GM12878 (cell line): ENCODE results near the gene EGR1. TPM values are rescaled to one million over a fixed set of nuclear protein-coding genes. Genes with fewer than 3 reads are reported as not detected.

Experiments used
- ATAC-seq: fragments of 200-7000 bp; cut with Tn5 transposase; 3 replicates; pipeline ENCODE4 v1.9.1; 2020; ENCODE audit warnings: mild to moderate bottlenecking, moderate library complexity
- BruUV-seq: library from RNA; stranded (reverse); fragments of 400-500 nt; replicated peaks from 2 replicates; lab custom pipeline; 2021; lab: Mats Ljungman, UMichigan
- CTCF ChIA-PET: fragments of 300-600 bp; sonication (Branson Sonifier 250); formaldehyde crosslinking; extraction: SDS; loops from one replicate; lab custom pipeline; 2021; ENCODE audit warnings: inconsistent platforms; lab: Yijun Ruan, JAX
- POLR2A ChIA-PET: fragments of 350-600 bp; formaldehyde crosslinking; extraction: SDS; loops from one replicate; lab custom pipeline; 2021; ENCODE audit warnings: inconsistent platforms; lab: Charles Lee
- RAD21 ChIA-PET: fragments of 300-600 bp; sonication (Branson Sonifier 250); formaldehyde crosslinking; loops from one replicate; lab custom pipeline; 2023; ENCODE audit warnings: antibody characterized with exemption; ENCODE audit not compliant: unreplicated experiment; lab: Charles Lee
- SMC1A ChIA-PET: fragments of 300-600 bp; sonication (Branson Sonifier 250); formaldehyde crosslinking; loops from one replicate; lab custom pipeline; 2023; ENCODE audit not compliant: unreplicated experiment, uncharacterized antibody; lab: Charles Lee
- DNase-seq: peaks from one replicate; pipeline ENCODE4 v3.0.0-alpha.2; 2011; ENCODE audit warnings: low read depth, low spot score
- FAIRE-seq: peaks from 3 replicates; lab custom pipeline; 2011; peaks lifted over from hg19 to GRCh38; lab: Jason Lieb, UNC
- H2AFZ ChIP-seq: 2 replicates; pipeline ENCODE4 v1.6.0; 2011; ENCODE audit warnings: low read depth, low read length, control low read depth; ENCODE audit not compliant: control insufficient read depth
- H3K27ac ChIP-seq: 2 replicates; pipeline ENCODE4 v1.5.1; 2011; ENCODE audit warnings: control low read depth; ENCODE audit not compliant: control insufficient read depth, insufficient read depth
- H3K27me3 ChIP-seq, 2 experiments: replicated peaks in 1 of 2; 2 replicates each; pipeline versions ENCODE4 v1.6.0 to v1.6.1; 2011; ENCODE audit warnings: low read length in 1 of 2; ENCODE audit not compliant: control insufficient read depth in 2 of 2, insufficient read depth in 2 of 2
- H3K36me3 ChIP-seq, 2 experiments: 2 replicates each; pipeline ENCODE4 v1.5.1; 2011; ENCODE audit warnings: low read length in 1 of 2; ENCODE audit not compliant: control insufficient read depth in 2 of 2, insufficient read depth in 2 of 2
- H3K4me1 ChIP-seq: 2 replicates; pipeline ENCODE4 v1.6.1; 2011; ENCODE audit warnings: mild to moderate bottlenecking, low read length, moderate library complexity, mixed read lengths; ENCODE audit not compliant: control insufficient read depth, insufficient read depth
- H3K4me2 ChIP-seq: 2 replicates; pipeline ENCODE4 v1.6.0; 2011; ENCODE audit warnings: control low read depth; ENCODE audit not compliant: control insufficient read depth, insufficient read depth
- H3K4me3 ChIP-seq: fragments of 200-600 bp; sonication (generic); 2 replicates; pipeline ENCODE4 v1.5.1; 2016
- H3K79me2 ChIP-seq: 2 replicates; pipeline ENCODE4 v1.6.0; 2011; ENCODE audit warnings: low read length; ENCODE audit not compliant: control insufficient read depth, insufficient read depth
- H3K9ac ChIP-seq: 2 replicates; pipeline ENCODE4 v1.8.0; 2011; ENCODE audit warnings: low read length, control low read depth, mixed read lengths; ENCODE audit not compliant: control insufficient read depth, insufficient read depth
- H3K9me3 ChIP-seq: replicated peaks from 3 replicates; pipeline ENCODE4 v1.5.1; 2011; ENCODE audit warnings: mild to moderate bottlenecking, low read length; ENCODE audit not compliant: control insufficient read depth, insufficient read depth
- H4K20me1 ChIP-seq: 2 replicates; pipeline ENCODE4 v1.6.0; 2011; ENCODE audit not compliant: control insufficient read depth, insufficient read depth
- BACH1 ChIP-seq: fragments of 450-650 bp; IDR thresholded peaks from 2 replicates; pipeline ENCODE4 v1.6.1; 2017; ENCODE audit warnings: mild to moderate bottlenecking, borderline replicate concordance
- CREB1 ChIP-seq: IDR thresholded peaks from 2 replicates; pipeline ENCODE4 v1.6.1; 2012; ENCODE audit warnings: low read depth, mild to moderate bottlenecking, inconsistent platforms
- FOS ChIP-seq: IDR thresholded peaks from 3 replicates; pipeline ENCODE4 v1.6.1; 2011; ENCODE audit warnings: borderline replicate concordance; ENCODE audit not compliant: insufficient read length; ENCODE audit errors: extremely low read depth
- KDM1A ChIP-seq: fragments of 200-600 bp; sonication (generic); IDR thresholded peaks from 2 replicates; pipeline ENCODE4 v1.6.1; 2016; ENCODE audit warnings: borderline replicate concordance
- POLR2AphosphoS5 ChIP-seq: IDR thresholded peaks from 2 replicates; pipeline ENCODE4 v1.6.1; 2011; ENCODE audit warnings: mild to moderate bottlenecking, low read length, inconsistent platforms
- SKIL ChIP-seq: fragments of 450-650 bp; IDR thresholded peaks from 2 replicates; pipeline ENCODE4 v1.6.1; 2017; ENCODE audit warnings: mild to moderate bottlenecking, low read depth, inconsistent platforms; ENCODE audit not compliant: poor library complexity, severe bottlenecking
- STAT3 ChIP-seq: IDR thresholded peaks from 2 replicates; pipeline ENCODE4 v1.6.1; 2011; ENCODE audit warnings: low read depth, low read length, improper control_type of control experiment
- ZSCAN29 ChIP-seq: fragments of 450-650 bp; IDR thresholded peaks from 2 replicates; pipeline ENCODE4 v1.6.1; 2017; ENCODE audit warnings: mild to moderate bottlenecking, moderate library complexity
- WGBS: methylation state at CpG from one replicate; pipeline ENCODE4 v1.1.6; 2016; ENCODE audit warnings: low lambda C conversion rate; ENCODE audit not compliant: insufficient replicate concordance, insufficient coverage; ENCODE audit errors: missing lambda C conversion rate; 5-methylcytosine and 5-hydroxymethylcytosine counted together
- in situ Hi-C: fragments of 300-500 bp; cut with MboI; formaldehyde crosslinking; loops from 9 replicates; pipeline ENCODE4 v1.14.3; 2018; ENCODE audit warnings: mixed read lengths
- intact Hi-C: fragments of 100-400 bp; cut with micrococcal nuclease; formaldehyde crosslinking; loops from one replicate; pipeline ENCODE4 v1.14.2; 2022; ENCODE audit not compliant: unreplicated experiment
- polyA plus RNA-seq, 11 experiments: library from polyadenylated mRNA; depleted of rRNA in 4 of 11; unstranded in 6 of 11; stranded (reverse) in 5 of 11; fragments of >200 nt; fragmentation: Nextera tagmentation in 4 of 11; fragmentation: Illumina TruSeq in 1 of 11; extraction: Ambion mirVana in 4 of 11; extraction: Trizol in 1 of 11; gene quantifications; 1 replicate in 1 of 11; 2 replicates in 10 of 11; pipeline versions ENCODE4 v1.2.1 to v1.2.3, GENCODE V29; 2011 to 2016; ENCODE audit warnings: inconsistent platforms in 2 of 11, missing spikeins in 2 of 11, low read depth in 1 of 11
- total RNA-seq, 4 experiments: library from RNA; depleted of rRNA in 3 of 4; stranded (reverse); fragments of >200 nt in 3 of 4; fragmentation: Illumina TruSeq in 1 of 4; extraction: Trizol in 1 of 4; gene quantifications; 2 replicates each; pipeline versions ENCODE4 v1.2.1 to v1.2.3, GENCODE V29; 2013 to 2021

The EGR1 gene
- total and polyA plus RNA-seq, 10 of the 15 experiments (the other 5 are each of a cell fraction or from before 2014, with no cell fraction given) = 0.89 to 7.3 (median 2.5) TPM

GRCh38 chr5:138482638-138483037 is 17.4 kb downstream of the EGR1 start:
- no peak overlapping the region for H2AFZ ChIP-seq
- RAD21 ChIA-PET = no interaction called here
- ATAC-seq = no peak; the same call in 2 of the 3 replicates
- TF ChIP-seq STAT3 = no peak
- no peak for TF ChIP-seq POLR2AphosphoS5
- no peak for TF ChIP-seq CREB1
- TF ChIP-seq, all 136 proteins: peak for 0
- DNase-seq (no peak), FAIRE-seq (no peak)
- Histone ChIP-seq H3K27ac (no peak overlapping the region), H3K4me3 (no peak overlapping the region), H3K9ac (no peak overlapping the region), H3K36me3 (no peaks in the 10 kb centered on the region), H3K27me3 (no peaks in the 10 kb centered on the region; a peak in 1 of 4 replicates), H3K4me2 (no peak overlapping the region), H3K4me1 (no peaks in the 10 kb centered on the region), H3K9me3 (no peaks in the 10 kb centered on the region), H4K20me1 (no peaks in the 10 kb centered on the region), H3K79me2 (no peaks in the 10 kb centered on the region)
- ChIA-PET CTCF (interaction anchor here (0.7 to 1.8 kb wide), 3 partner anchors 17 to 21 kb away, joined by 3 to 8 read pairs (median 5); partner anchors contain the start of gene EGR1), SMC1A (no interaction called here), POLR2A (interaction anchor here (1.5 kb wide), 1 partner anchor 16 kb away, joined by 4 read pairs; no protein-coding TSS in a partner anchor)
- BruUV-seq = no TSS peak
- in situ Hi-C loops (no loop called here), intact Hi-C loops (no loop called here)
- WGBS = 71% methylated on average over 3 of the region's 4 CpGs

GRCh38 chr5:138488481-138488945 is 23.2 kb downstream of the EGR1 start:
- no TSS peak for BruUV-seq
- DNase-seq = no peak
- in situ Hi-C loops (no loop called here), intact Hi-C loops (no loop called here)
- ChIA-PET RAD21 (no interaction called here), SMC1A (interaction anchor here (0.9 kb wide), 1 partner anchor 419 kb away, joined by 3 read pairs; no protein-coding TSS in a partner anchor), CTCF (no interaction called here), POLR2A (no interaction called here)
- Histone ChIP-seq H3K79me2 (no peaks in the 10 kb centered on the region), H3K4me2 (no peak overlapping the region), H3K27me3 (peaks cover 3 to 9% of the 10 kb centered on the region in 2 experiments; a peak in 3 of 4 replicates), H4K20me1 (no peaks in the 10 kb centered on the region), H3K4me3 (no peak overlapping the region), H2AFZ (no peak overlapping the region), H3K9ac (no peak overlapping the region), H3K27ac (no peak overlapping the region), H3K4me1 (peaks cover 7% of the 10 kb centered on the region; the same call in 1 of the 2 replicates), H3K36me3 (no peaks in the 10 kb centered on the region), H3K9me3 (no peaks in the 10 kb centered on the region)
- FAIRE-seq = no peak
- TF ChIP-seq BACH1 = no peak
- no peak for TF ChIP-seq POLR2AphosphoS5
- no peak for TF ChIP-seq KDM1A
- no peak for TF ChIP-seq FOS
- no peak for TF ChIP-seq ZSCAN29
- no peak for TF ChIP-seq SKIL
- WGBS = 14% methylated on average over 5 of the region's 5 CpGs
- no peak for ATAC-seq
